ENCODE data around the gene MAP3K20. TPM values are rescaled to one million over a fixed set of nuclear protein-coding genes. Genes with fewer than 3 reads are reported as not detected.
"Not testable (repeated sequence)": the region's sequence is repeated elsewhere in the genome, so short reads cannot be mapped to it uniquely, and the experiment has no call there.

MAP3K20 gene
- total RNA-seq, 1 donor from 2014 or later = 33.7 TPM

DNA sequence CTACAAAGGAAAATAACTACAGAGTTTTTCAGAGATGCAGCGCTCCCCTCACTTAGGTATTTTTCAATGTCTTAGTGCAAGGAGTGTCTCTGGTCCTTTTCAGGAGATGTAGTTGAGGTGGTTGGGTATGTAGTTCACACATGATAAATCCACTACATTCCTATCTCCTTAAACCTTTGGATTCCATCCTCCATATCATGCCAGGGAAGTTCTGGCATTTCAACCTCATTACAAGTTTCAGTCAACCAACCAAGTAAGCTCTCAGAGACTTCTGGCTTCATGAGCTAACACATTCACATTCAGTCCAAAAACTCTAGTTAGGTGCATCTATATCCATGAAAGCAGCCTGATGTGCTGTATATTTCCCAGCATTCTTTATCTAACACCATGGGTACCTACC lies 47.3 kb downstream of the MAP3K20 start:
- Mint-ChIP-seq H3K27me3 (ENCODE audit: low read depth) (no peaks in the 10 kb centered on the region), H3K4me3 (no peak overlapping the region), H3K9me3 (peaks cover 4% of the 10 kb centered on the region), H3K4me1 (no peaks in the 10 kb centered on the region), H3K36me3 (peaks cover 11% of the 10 kb centered on the region), H3K27ac (no peak overlapping the region)
- TF ChIP-seq, protein P1, sequence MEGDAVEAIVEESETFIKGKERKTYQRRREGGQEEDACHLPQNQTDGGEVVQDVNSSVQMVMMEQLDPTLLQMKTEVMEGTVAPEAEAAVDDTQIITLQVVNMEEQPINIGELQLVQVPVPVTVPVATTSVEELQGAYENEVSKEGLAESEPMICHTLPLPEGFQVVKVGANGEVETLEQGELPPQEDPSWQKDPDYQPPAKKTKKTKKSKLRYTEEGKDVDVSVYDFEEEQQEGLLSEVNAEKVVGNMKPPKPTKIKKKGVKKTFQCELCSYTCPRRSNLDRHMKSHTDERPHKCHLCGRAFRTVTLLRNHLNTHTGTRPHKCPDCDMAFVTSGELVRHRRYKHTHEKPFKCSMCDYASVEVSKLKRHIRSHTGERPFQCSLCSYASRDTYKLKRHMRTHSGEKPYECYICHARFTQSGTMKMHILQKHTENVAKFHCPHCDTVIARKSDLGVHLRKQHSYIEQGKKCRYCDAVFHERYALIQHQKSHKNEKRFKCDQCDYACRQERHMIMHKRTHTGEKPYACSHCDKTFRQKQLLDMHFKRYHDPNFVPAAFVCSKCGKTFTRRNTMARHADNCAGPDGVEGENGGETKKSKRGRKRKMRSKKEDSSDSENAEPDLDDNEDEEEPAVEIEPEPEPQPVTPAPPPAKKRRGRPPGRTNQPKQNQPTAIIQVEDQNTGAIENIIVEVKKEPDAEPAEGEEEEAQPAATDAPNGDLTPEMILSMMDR (IDR thresholded peaks at IDR 0.05; ENCODE audit: unreplicated experiment) = no peak
- no peak for DNase-seq (ENCODE audit: low spot score in 2 of 2, unreplicated experiment in 2 of 2)

DNA sequence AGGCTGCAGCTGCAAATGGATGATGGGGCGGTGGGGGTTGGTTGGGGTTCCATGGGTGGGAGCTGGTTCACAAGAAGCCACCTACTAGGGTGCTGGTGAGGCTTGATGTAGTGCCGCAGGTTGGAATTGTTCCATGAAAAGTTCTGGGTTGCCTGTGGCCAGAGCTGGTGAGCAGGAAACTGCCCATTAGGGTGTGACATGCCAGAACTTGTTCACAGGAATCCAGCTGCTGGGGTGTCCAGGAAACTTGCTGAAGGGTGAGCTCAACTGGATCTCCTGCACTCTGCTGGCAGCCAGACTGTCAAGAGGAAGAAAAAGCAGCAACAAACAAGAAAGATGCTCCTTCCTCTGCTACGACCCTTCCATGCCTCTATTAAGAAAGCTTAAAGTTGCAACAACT lies 48.8 kb downstream of the MAP3K20 start:
- Mint-ChIP-seq H3K9me3 (peaks cover 4% of the 10 kb centered on the region), H3K27ac (no peak overlapping the region), H3K27me3 (ENCODE audit: low read depth) (no peaks in the 10 kb centered on the region), H3K4me3 (no peak overlapping the region), H3K4me1 (no peaks in the 10 kb centered on the region), H3K36me3 (peaks cover 13% of the 10 kb centered on the region)
- no peak for DNase-seq (ENCODE audit: low spot score in 2 of 2, unreplicated experiment in 2 of 2)
- TF ChIP-seq, protein P1 (IDR thresholded peaks at IDR 0.05; ENCODE audit: unreplicated experiment) = no peak

DNA sequence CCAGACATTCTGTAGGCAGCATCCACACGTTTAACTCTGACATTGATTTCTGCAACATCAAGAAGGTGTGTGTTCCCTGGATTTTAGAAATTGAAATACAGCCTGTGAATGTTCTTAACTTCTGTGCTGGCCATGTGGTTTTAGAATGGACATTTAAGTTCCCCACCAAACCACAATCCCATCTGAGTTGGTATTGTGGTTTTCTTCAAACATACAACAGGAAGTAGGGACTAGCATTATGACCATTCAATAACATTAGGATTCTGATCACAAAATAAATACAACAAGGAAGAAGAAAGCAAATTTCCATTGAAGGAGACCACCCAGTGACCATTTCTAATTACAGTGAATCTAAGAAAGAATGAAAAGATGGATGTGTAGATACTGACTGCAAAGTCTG lies 51.2 kb downstream of the MAP3K20 start:
- DNase-seq (ENCODE audit: low spot score in 2 of 2, unreplicated experiment in 2 of 2) = no peak
- Mint-ChIP-seq H3K36me3 (peaks cover 9% of the 10 kb centered on the region), H3K4me3 (no peak overlapping the region), H3K9me3 (peaks cover 4% of the 10 kb centered on the region), H3K27me3 (ENCODE audit: low read depth) (no peaks in the 10 kb centered on the region), H3K27ac (no peak overlapping the region), H3K4me1 (peaks cover 22% of the 10 kb centered on the region)
- TF ChIP-seq, protein P1 (IDR thresholded peaks at IDR 0.05; ENCODE audit: unreplicated experiment) = no peak

DNA sequence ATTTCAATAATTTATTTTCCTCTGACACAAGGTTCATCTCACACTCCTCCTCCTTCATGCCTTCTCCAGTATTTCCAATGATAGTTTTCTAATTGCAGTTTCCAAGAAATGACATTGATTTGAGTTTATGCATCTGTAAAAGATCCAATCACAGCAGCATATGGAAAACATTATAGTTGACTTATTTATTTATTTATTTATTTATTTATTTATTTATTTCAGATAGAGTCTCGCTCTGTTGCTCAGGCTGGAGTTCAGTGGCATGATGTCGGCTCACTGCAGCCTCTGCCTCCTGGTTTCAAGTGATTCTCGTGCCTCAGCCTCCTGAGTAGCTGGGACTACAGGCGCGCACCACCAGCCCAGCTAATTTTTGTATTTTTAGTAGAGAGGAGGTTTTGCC lies 52.5 kb downstream of the MAP3K20 start:
- not testable (repeated sequence) for DNase-seq (ENCODE audit: low spot score in 2 of 2, unreplicated experiment in 2 of 2); H3K4me3 Mint-ChIP-seq
- peaks cover 30% of the 10 kb centered on the region for H3K4me1 Mint-ChIP-seq

DNA sequence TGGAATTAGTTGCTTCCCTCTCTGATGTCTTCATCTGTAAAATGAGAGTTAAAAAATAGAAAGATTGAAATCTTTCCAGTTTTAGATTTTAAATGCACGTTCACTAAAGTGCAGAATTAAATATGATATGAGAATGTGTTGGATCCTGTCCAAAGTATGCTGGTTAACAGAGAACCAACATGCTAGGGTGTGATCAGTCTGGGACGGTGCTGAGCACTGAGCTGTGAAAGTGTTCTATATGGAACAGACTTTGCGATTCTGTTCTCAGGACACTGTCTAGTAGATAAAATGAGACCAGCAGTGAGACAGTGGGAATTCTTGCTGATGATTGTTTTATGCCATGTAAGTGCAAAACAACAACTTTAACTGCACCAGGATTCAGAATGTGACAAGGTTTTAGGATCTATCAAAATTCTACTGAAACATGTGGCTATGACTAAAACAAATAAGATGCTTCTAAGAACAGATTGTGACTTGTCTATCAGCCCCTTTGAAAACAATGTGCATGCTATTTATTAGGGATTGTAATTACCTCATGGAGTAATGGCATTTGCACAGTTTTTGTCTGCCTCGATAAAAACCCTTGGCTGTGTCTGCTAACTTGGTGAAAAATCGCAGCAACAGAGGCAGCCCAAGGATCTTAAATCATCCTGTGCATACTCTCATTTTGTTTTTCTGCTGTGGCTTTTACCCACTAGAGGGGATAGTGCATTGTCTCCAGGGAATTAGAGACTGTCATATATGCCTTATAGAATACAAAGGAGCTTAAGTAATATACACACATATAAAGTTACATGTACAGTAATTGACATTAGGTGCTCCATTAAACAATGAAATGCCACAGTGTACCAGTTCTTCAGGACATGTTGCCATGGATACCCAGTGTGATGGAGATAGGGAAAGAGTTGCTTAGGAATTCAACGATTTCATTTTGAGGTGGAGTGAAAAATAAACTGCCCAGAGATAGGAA lies 55.1 kb downstream of the MAP3K20 start:
- H3K4me1 Mint-ChIP-seq = peaks cover 41% of the 10 kb centered on the region
- no peaks in the 10 kb centered on the region for H3K27me3 Mint-ChIP-seq (ENCODE audit: low read depth)
- TF ChIP-seq, protein P1 (IDR thresholded peaks at IDR 0.05; ENCODE audit: unreplicated experiment) = no peak
- peak overlapping the region; percentile 17 for H3K27ac Mint-ChIP-seq
- peaks cover 3% of the 10 kb centered on the region for H3K9me3 Mint-ChIP-seq
- peaks cover 2% of the 10 kb centered on the region for H3K36me3 Mint-ChIP-seq
- no peak overlapping the region for H3K4me3 Mint-ChIP-seq
- no peak for DNase-seq (ENCODE audit: low spot score in 2 of 2, unreplicated experiment in 2 of 2)

More for the DNA sequence above, 52.5 kb downstream of the MAP3K20 start:
- H3K36me3 Mint-ChIP-seq; H3K27me3 Mint-ChIP-seq (ENCODE audit: low read depth); H3K9me3 Mint-ChIP-seq; H3K27ac Mint-ChIP-seq: not testable (repeated sequence)

DNA sequence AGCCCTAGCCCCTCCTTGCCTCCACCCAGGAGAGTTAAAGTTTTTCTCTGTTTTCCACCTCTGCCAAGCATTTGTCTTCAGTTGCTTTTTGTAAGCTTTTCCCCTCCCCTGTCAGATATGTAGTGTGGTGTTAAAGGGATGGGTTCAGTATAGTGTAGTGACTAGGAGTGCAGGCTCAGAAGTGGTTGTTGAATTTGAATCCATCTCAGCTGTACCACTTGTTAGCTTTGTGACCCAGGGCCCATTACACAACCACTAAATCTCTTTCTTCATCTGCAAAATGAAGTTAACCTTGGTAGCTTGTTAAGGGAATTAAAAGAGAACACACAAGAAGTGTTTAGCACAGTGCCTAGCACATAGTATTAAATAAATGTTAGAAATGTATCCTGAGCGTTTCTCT lies 56.9 kb downstream of the MAP3K20 start:
- DNase-seq (ENCODE audit: low spot score in 2 of 2, unreplicated experiment in 2 of 2) = no peak
- Mint-ChIP-seq H3K4me1 (peaks cover 55% of the 10 kb centered on the region), H3K4me3 (no peak overlapping the region), H3K27ac (no peak overlapping the region), H3K27me3 (ENCODE audit: low read depth) (no peaks in the 10 kb centered on the region), H3K36me3 (peaks cover 2% of the 10 kb centered on the region), H3K9me3 (peaks cover 3% of the 10 kb centered on the region)
- TF ChIP-seq, protein P1 (IDR thresholded peaks at IDR 0.05; ENCODE audit: unreplicated experiment) = no peak

Data from mesothelial cell of epicardium (in vitro differentiated cells).